GM12865 (cell line): Measurements from ENCODE around the gene THAP12.

Source experiments
- DNase-seq: peaks from one replicate; pipeline ENCODE4 v3.0.0; 2010; ENCODE audit warnings: low read depth
- H3K4me3 ChIP-seq: 2 replicates; pipeline ENCODE4 v1.5.1; 2011; ENCODE audit warnings: mild to moderate bottlenecking, low read depth, low read length, control low read depth
- TF ChIP-seq, protein P1 (sequence below): IDR thresholded peaks from 2 replicates; pipeline ENCODE4 v1.5.1; 2011; ENCODE audit warnings: low read length, control low read depth, low read depth, inconsistent platforms; ENCODE audit not compliant: insufficient read depth; ENCODE audit errors: missing control alignments

Gene THAP12

GRCh38 chr11:76310832-76311595, 69.9 kb downstream of the THAP12 start:
- no peak overlapping the region for H3K4me3 ChIP-seq
- no peak for DNase-seq
- TF ChIP-seq, protein P1, sequence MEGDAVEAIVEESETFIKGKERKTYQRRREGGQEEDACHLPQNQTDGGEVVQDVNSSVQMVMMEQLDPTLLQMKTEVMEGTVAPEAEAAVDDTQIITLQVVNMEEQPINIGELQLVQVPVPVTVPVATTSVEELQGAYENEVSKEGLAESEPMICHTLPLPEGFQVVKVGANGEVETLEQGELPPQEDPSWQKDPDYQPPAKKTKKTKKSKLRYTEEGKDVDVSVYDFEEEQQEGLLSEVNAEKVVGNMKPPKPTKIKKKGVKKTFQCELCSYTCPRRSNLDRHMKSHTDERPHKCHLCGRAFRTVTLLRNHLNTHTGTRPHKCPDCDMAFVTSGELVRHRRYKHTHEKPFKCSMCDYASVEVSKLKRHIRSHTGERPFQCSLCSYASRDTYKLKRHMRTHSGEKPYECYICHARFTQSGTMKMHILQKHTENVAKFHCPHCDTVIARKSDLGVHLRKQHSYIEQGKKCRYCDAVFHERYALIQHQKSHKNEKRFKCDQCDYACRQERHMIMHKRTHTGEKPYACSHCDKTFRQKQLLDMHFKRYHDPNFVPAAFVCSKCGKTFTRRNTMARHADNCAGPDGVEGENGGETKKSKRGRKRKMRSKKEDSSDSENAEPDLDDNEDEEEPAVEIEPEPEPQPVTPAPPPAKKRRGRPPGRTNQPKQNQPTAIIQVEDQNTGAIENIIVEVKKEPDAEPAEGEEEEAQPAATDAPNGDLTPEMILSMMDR: no peak

DNA sequence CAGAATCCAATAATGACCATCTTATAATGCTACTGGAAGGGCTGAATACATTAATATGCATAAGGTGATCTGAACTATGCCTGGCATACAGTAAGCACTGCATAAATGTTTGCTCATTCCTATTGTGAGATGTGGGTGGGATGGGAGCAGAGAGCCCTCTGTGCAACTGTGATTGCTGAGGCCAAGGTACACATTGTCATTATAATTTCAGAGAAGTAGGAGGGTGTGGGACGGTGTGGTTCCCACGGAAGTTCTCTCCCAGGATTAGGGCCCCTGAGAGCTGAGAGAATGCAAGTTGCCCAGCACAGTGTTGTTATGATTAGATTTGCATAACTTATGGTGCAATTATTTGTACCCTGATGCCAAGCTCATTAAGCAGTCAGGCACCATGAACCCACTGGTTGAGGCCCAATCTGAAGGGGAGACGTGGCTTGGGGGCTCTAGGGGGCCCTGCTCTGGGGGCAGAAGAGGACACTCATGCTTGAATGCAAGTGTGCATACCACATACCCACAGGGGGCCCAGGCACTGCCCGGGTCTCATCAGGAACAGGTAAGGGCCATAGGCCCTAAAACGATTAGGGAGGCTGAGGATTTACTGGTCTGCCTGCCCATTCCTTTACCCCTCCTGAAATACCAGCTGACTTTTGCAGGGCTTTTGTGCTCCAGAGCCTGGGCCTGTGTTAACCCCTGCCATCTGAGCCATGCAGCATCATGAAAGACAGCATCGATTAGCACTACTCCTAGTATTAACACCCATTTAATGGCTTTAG, 72.8 kb downstream of the THAP12 start:
- H3K4me3 ChIP-seq: no peak overlapping the region
- no peak for DNase-seq
- TF ChIP-seq, protein P1: no peak

- TF ChIP-seq, protein P1: no peak
- no peak overlapping the region for H3K4me3 ChIP-seq
- no peak for DNase-seq
Measured at GRCh38 chr11:76307396-76307795, 73.5 kb downstream of the THAP12 start.

- TF ChIP-seq, protein P1: no peak
- no peak for DNase-seq
- no peak overlapping the region for H3K4me3 ChIP-seq
Measured at GRCh38 chr11:76303399-76303798, 77.5 kb downstream of the THAP12 start.

DNA sequence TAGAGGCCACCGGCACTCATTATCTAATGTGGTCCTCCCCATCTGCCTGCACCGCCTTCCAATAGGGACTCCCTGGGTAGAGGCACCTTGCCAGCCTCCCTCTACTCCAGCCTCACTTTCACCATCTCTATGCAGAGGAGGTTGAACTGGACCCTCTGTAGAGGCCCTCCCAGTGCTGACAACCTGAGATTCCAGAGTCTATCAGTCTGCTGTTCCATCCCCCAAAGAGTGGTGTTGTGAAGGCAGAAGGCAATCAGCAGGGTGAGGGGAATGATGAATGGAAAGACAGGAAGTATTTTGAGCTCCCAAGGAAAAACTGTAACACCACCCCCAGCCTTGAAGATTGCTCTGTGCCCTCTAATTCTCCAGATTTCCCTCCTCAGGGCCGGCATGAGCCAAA, 77.9 kb downstream of the THAP12 start:
- DNase-seq: no peak
- TF ChIP-seq, protein P1: no peak
- no peak overlapping the region for H3K4me3 ChIP-seq
